ENCODE measurements around the gene KRT28. TPM values are rescaled to one million over a fixed set of nuclear protein-coding genes. Genes with fewer than 3 reads are reported as not detected.

The KRT28 gene
- total RNA-seq, 1 experiment from 2014 or later = not detected

DNA sequence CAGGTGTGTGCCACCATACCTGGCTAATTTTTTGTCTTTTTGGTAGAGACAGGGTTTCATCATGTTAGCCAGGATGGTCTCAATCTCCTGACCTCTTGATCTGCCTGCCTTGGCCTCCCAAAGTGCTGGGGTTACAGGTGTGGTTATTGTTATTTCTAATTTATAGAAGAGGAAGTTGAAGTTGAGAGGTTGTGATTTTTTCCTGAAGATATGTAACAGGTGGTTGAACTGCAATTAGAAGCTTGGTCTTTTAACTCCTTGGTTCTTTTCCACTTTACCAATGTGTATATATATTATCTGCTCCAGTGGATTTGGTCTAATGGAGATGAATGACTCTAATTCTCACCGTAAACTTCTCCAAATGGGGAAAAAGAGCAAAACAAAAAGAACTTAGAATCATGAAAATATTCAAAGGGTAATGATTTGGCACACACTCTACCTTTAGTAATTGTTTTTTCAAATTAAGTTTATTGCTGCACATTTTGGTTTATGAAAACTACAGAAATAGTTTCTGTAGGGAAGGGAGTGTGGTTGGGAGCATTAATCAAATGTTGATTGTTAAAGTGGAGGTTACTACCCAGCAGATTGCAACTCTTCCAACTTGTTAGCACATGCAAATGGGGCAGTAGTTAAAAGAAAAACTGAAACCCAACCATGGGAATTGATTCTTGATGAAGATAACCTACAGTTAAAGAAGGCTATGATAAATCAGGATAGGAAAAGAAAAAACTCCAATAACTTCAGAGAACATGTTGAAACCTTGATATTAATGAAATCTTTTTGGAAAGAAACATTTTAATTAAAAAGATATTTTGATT, 24.5 kb upstream of the KRT28 start:
- intact Hi-C loops (cut with micrococcal nuclease; ENCODE audit: unreplicated experiment) = no loop called here
- BruUV-seq (replicated peaks) = no TSS peak
- TF ChIP-seq TCF7L2 (IDR thresholded peaks at IDR 0.05; ENCODE audit: low read depth, low read length) = no peak
- no peak for TF ChIP-seq REST (IDR thresholded peaks at IDR 0.05; ENCODE audit: insufficient read depth in 1 of 2, low read depth in 2 of 2, low read length in 1 of 2)
- TF ChIP-seq, protein P1, sequence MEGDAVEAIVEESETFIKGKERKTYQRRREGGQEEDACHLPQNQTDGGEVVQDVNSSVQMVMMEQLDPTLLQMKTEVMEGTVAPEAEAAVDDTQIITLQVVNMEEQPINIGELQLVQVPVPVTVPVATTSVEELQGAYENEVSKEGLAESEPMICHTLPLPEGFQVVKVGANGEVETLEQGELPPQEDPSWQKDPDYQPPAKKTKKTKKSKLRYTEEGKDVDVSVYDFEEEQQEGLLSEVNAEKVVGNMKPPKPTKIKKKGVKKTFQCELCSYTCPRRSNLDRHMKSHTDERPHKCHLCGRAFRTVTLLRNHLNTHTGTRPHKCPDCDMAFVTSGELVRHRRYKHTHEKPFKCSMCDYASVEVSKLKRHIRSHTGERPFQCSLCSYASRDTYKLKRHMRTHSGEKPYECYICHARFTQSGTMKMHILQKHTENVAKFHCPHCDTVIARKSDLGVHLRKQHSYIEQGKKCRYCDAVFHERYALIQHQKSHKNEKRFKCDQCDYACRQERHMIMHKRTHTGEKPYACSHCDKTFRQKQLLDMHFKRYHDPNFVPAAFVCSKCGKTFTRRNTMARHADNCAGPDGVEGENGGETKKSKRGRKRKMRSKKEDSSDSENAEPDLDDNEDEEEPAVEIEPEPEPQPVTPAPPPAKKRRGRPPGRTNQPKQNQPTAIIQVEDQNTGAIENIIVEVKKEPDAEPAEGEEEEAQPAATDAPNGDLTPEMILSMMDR (IDR thresholded peaks at IDR 0.05) = no peak
- no peak for TF ChIP-seq SIN3A (IDR thresholded peaks at IDR 0.05; ENCODE audit: borderline replicate concordance, insufficient read depth, low read depth, low read length)
- Histone ChIP-seq H3K36me3 (ENCODE audit: control insufficient read depth, insufficient read depth, low read length) (no peaks in the 10 kb centered on the region), H3K4me3 (ENCODE audit: low read depth in 2 of 2, low read length in 2 of 2) (no peak overlapping the region), H3K9me3 (ENCODE audit: control insufficient read depth, insufficient read depth, low read depth, low read length) (no peaks in the 10 kb centered on the region), H3K4me1 (ENCODE audit: control insufficient read depth, insufficient read depth, low read length) (peaks cover 20% of the 10 kb centered on the region), H3K27ac (ENCODE audit: low read length) (no peak overlapping the region), H3K27me3 (ENCODE audit: control insufficient read depth, insufficient read depth, low read length) (no peaks in the 10 kb centered on the region)
- ChIA-PET CTCF (interaction anchor here (0.7 to 1.5 kb wide), 2 partner anchors 716 to 725 kb away, joined by 3 to 4 read pairs; no protein-coding TSS in a partner anchor), POLR2A (no interaction called here)
- DNase-seq (ENCODE audit: low read depth, low spot score) (no peak), ATAC-seq (no peak)
- in situ Hi-C loops (cut with HindIII; ENCODE audit: low pct_unique_long_range_greater_than_20kb, low sequenced_read_pairs) = no loop called here

GRCh38 chr17:40822132-40822812, 22.5 kb upstream of the KRT28 start, which contains the start of gene KRT10:
Gene KRT10, minus strand, starts transcription at chr17:40822614. Its CDS starts 29 bp downstream, at chr17:40822585.
- Histone ChIP-seq H3K36me3 (ENCODE audit: control insufficient read depth, insufficient read depth, low read length) (peaks cover 8% of the 10 kb centered on the region; the same call in 1 of the 2 replicates), H3K27me3 (ENCODE audit: control insufficient read depth, insufficient read depth, low read length) (no peaks in the 10 kb centered on the region), H3K4me3 (ENCODE audit: low read depth in 2 of 2, low read length in 2 of 2) (no peak within 1 kb of the TSS), H3K9me3 (ENCODE audit: control insufficient read depth, insufficient read depth, low read depth, low read length) (no peaks in the 10 kb centered on the region), H3K27ac (ENCODE audit: low read length) (no peak within 1 kb of the TSS), H3K4me1 (ENCODE audit: control insufficient read depth, insufficient read depth, low read length) (peaks cover 16% of the 10 kb centered on the region; the same call in 1 of the 2 replicates)
- in situ Hi-C loops (cut with HindIII; ENCODE audit: low pct_unique_long_range_greater_than_20kb, low sequenced_read_pairs) = no loop called here
- intact Hi-C loops (cut with micrococcal nuclease; ENCODE audit: unreplicated experiment) = no loop called here
- POLR2A ChIA-PET = no interaction called here
- DNase-seq (ENCODE audit: low read depth, low spot score) = no peak
- CTCF ChIA-PET = no interaction called here
- ATAC-seq = no peak
- TF ChIP-seq SIN3A (IDR thresholded peaks at IDR 0.05; ENCODE audit: borderline replicate concordance, insufficient read depth, low read depth, low read length) (no peak), REST (IDR thresholded peaks at IDR 0.05; ENCODE audit: insufficient read depth in 1 of 2, low read depth in 2 of 2, low read length in 1 of 2) (peak; percentile 59 to 62; a peak in 3 of 4 replicates)
- no TSS peak for BruUV-seq (replicated peaks)

Data from Panc1 (cell line).